Liver (tissue), 9 donors: Measurements from ENCODE around the gene TMUB1. TPM values are rescaled to one million over a fixed set of nuclear protein-coding genes. Genes with fewer than 3 reads are reported as not detected.

Experiments
- DNase-seq: peaks from one replicate; pipeline ENCODE4 v3.0.0-alpha.2; 2017; ENCODE audit warnings: low spot score
- H3K27ac ChIP-seq, 2 donors: one replicate each; pipeline ENCODE4 v1.7.0; 2013; ENCODE audit warnings: inconsistent platforms in 2 of 2, low read length in 2 of 2, control low read depth in 1 of 2, low read depth in 1 of 2, mild to moderate bottlenecking in 1 of 2
- H3K27me3 ChIP-seq, 4 donors: one replicate each; pipeline versions ENCODE4 v1.6.1 to v1.7.0; 2013; ENCODE audit warnings: low read length in 3 of 4, inconsistent platforms in 1 of 4, mild to moderate bottlenecking in 1 of 4, moderate library complexity in 1 of 4; ENCODE audit not compliant: control insufficient read depth in 4 of 4, insufficient read depth in 4 of 4
- H3K36me3 ChIP-seq, 4 donors: one replicate each; pipeline versions ENCODE4 v1.6.1 to v1.7.0; 2013; ENCODE audit warnings: low read length in 3 of 4, mild to moderate bottlenecking in 3 of 4, low read depth in 1 of 4, moderate library complexity in 1 of 4; ENCODE audit not compliant: control insufficient read depth in 4 of 4, insufficient read depth in 3 of 4
- H3K4me1 ChIP-seq, 4 donors: one replicate each; pipeline versions ENCODE4 v1.6.1 to v1.7.0; 2013; ENCODE audit warnings: low read length in 3 of 4, mild to moderate bottlenecking in 3 of 4, moderate library complexity in 1 of 4; ENCODE audit not compliant: control insufficient read depth in 4 of 4, insufficient read depth in 4 of 4
- H3K4me3 ChIP-seq, 3 donors: one replicate each; pipeline versions ENCODE4 v1.6.1 to v1.7.0; 2013; ENCODE audit warnings: low read length in 3 of 3, control low read depth in 1 of 3, low read depth in 1 of 3, mild to moderate bottlenecking in 1 of 3
- H3K9ac ChIP-seq, 2 donors: one replicate each; pipeline ENCODE4 v1.7.0; 2013; ENCODE audit warnings: low read length in 2 of 2, mild to moderate bottlenecking in 2 of 2, moderate library complexity in 2 of 2, control low read depth in 1 of 2, low read depth in 1 of 2
- H3K9me3 ChIP-seq, 4 donors: one replicate each; pipeline versions ENCODE4 v1.6.1 to v1.7.0; 2013; ENCODE audit warnings: low read length in 3 of 4; ENCODE audit not compliant: control insufficient read depth in 4 of 4
- EGR1 ChIP-seq, 2 donors: IDR thresholded peaks; 2 replicates each; pipeline ENCODE4 v1.6.1; 2016 to 2018; ENCODE audit warnings: antibody characterized with exemption in 2 of 2, low read depth in 2 of 2
- FOXA2 ChIP-seq: IDR thresholded peaks from 2 replicates; pipeline ENCODE4 v1.6.1; 2016; ENCODE audit warnings: antibody characterized with exemption
- GABPA ChIP-seq, 2 donors: IDR thresholded peaks in 1 of 2; conservative IDR thresholded peaks in 1 of 2; 2 replicates each; pipeline ENCODE4 v1.6.1; 2016; ENCODE audit warnings: antibody characterized with exemption in 2 of 2, mild to moderate bottlenecking in 1 of 2, moderate library complexity in 1 of 2
- HNF4G ChIP-seq: IDR thresholded peaks from 2 replicates; pipeline ENCODE4 v1.6.1; 2016; ENCODE audit warnings: antibody characterized with exemption
- RXRA ChIP-seq, 2 donors: IDR thresholded peaks; 2 replicates each; pipeline ENCODE4 v1.6.1; 2017 to 2018; ENCODE audit warnings: antibody characterized with exemption in 2 of 2, mild to moderate bottlenecking in 1 of 2
- YY1 ChIP-seq: IDR thresholded peaks from 2 replicates; pipeline ENCODE4 v1.6.1; 2016; ENCODE audit warnings: antibody characterized with exemption, mild to moderate bottlenecking
- WGBS: extraction: QIAGEN DNeasy Blood & Tissue Kit; methylation state at CpG from one replicate; pipeline ENCODE4 v1.1.7; 2013; 5-methylcytosine and 5-hydroxymethylcytosine counted together
- polyA plus RNA-seq, 2 donors: library from polyadenylated mRNA; stranded (reverse) in 1 of 2; unstranded in 1 of 2; fragments of 200-250 nt in 1 of 2; fragments of >200 nt in 1 of 2; fragmentation: Nextera tagmentation in 1 of 2; extraction: Ambion mirVana in 1 of 2; gene quantifications; one replicate each; pipeline versions ENCODE4 v1.2.1 to v1.2.3, GENCODE V29; 2013 to 2015
- total RNA-seq, 2 donors: library from RNA; depleted of rRNA; stranded (reverse); fragments of >200 nt; gene quantifications; one replicate each; pipeline ENCODE4 v1.2.3, GENCODE V29; 2014
- TF ChIP-seq, protein P1 (sequence below): fragments of 150-350 bp; IDR thresholded peaks from 2 replicates; pipeline ENCODE4 v1.5.1; 2017; ENCODE audit warnings: improper control_type of control experiment, low read depth, low read length; ENCODE audit not compliant: missing input control
- TF ChIP-seq, protein P2 (sequence below): IDR thresholded peaks from 2 replicates; pipeline ENCODE4 v1.6.1; 2016; ENCODE audit warnings: antibody characterized with exemption
- TF ChIP-seq, protein P3 (sequence below): IDR thresholded peaks from 2 replicates; pipeline ENCODE4 v1.6.1; 2016; ENCODE audit warnings: antibody characterized with exemption, mild to moderate bottlenecking
- donor health status: healthy.
- donor health status: healthy.
- donor health status: healthy.
- donor health status: healthy.
- donor health status: healthy.

The TMUB1 gene
- total and polyA plus RNA-seq, 4 donors = 15.1 to 51.7 (median 30.5) TPM

DNA sequence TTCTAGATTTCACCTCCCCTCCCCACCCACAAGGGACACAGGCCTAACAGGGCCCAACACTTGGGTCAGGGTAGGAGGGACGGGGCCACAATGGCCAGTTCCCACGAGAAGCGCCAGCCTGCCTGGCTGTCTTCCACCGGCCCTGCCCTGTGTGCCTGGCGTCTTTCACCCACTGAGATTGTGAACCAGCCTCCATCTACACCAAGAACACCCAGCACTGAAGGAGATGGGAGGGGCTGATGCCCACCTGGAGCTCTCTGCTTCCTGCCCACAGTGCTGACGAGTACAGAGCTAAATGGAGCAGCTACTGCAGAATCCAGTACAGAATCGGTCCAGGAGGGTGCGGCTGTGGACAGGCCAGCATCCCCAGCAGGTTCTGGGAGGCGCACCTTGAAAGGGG is 37.3 kb downstream of the TMUB1 start (continued):
- TF ChIP-seq, protein P1, sequence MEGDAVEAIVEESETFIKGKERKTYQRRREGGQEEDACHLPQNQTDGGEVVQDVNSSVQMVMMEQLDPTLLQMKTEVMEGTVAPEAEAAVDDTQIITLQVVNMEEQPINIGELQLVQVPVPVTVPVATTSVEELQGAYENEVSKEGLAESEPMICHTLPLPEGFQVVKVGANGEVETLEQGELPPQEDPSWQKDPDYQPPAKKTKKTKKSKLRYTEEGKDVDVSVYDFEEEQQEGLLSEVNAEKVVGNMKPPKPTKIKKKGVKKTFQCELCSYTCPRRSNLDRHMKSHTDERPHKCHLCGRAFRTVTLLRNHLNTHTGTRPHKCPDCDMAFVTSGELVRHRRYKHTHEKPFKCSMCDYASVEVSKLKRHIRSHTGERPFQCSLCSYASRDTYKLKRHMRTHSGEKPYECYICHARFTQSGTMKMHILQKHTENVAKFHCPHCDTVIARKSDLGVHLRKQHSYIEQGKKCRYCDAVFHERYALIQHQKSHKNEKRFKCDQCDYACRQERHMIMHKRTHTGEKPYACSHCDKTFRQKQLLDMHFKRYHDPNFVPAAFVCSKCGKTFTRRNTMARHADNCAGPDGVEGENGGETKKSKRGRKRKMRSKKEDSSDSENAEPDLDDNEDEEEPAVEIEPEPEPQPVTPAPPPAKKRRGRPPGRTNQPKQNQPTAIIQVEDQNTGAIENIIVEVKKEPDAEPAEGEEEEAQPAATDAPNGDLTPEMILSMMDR = no peak
- TF ChIP-seq HNF4G = no peak

DNA sequence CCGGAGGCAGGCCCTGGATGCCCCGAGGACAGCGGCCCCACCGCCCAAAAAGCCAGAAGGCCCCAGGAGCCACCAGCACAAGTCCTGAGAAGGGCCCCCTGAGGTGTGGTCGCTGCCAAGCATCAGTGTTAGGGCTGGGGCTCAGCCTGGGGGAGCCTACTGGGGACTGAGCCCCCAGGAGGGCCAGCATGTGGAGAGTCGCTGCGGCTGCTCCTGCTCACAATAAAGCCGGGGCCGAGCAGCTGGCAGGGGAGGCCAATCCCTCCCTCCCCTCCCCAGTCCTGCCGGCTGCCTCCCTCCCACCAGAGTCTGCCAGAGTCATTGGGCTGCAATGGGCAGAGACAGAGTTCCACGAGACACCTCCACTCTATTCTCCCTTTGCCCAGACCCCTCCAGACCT is 38.0 kb downstream of the TMUB1 start:
- 96% methylated on average over 11 of the region's 11 CpGs for WGBS
- H3K27me3 ChIP-seq = no peaks in the 10 kb centered on the region

DNA sequence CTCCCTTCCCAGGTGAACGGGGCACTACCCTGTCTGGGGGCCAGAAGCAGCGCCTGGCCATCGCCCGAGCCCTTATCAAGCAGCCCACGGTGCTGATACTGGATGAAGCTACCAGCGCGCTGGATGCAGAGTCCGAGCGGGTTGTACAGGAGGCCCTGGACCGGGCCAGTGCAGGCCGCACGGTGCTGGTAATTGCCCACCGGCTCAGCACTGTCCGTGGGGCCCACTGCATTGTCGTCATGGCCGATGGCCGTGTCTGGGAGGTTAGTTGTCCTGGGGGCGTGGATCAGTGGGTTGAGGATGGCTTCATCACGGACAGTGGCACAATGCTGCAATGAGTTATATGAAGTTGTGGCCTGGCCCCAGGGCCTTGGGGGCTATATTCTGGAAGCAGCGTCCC is 39.3 kb downstream of the TMUB1 start:
- Histone ChIP-seq H3K4me1 (peaks cover 0 to under 1% (median 0%) of the 10 kb centered on the region in 4 donors), H3K36me3 (peaks cover 0 to 13% (median 0%) of the 10 kb centered on the region in 4 donors), H3K9ac (no peak overlapping the region), H3K27ac (no peak overlapping the region), H3K4me3 (no peak overlapping the region), H3K9me3 (no peaks in the 10 kb centered on the region), H3K27me3 (no peaks in the 10 kb centered on the region)
- no peak for DNase-seq
- TF ChIP-seq, protein P1 = no peak
- TF ChIP-seq YY1 (no peak), RXRA (IDR thresholded peaks at IDR 0.05) (no peak), GABPA (IDR thresholded peaks at IDR 0.05 in 1 of 2, conservative IDR thresholded peaks at IDR 0.05 in 1 of 2) (no peak), EGR1 (IDR thresholded peaks at IDR 0.05; ENCODE audit: low read depth in 2 of 2) (no peak)
- TF ChIP-seq, protein P2, sequence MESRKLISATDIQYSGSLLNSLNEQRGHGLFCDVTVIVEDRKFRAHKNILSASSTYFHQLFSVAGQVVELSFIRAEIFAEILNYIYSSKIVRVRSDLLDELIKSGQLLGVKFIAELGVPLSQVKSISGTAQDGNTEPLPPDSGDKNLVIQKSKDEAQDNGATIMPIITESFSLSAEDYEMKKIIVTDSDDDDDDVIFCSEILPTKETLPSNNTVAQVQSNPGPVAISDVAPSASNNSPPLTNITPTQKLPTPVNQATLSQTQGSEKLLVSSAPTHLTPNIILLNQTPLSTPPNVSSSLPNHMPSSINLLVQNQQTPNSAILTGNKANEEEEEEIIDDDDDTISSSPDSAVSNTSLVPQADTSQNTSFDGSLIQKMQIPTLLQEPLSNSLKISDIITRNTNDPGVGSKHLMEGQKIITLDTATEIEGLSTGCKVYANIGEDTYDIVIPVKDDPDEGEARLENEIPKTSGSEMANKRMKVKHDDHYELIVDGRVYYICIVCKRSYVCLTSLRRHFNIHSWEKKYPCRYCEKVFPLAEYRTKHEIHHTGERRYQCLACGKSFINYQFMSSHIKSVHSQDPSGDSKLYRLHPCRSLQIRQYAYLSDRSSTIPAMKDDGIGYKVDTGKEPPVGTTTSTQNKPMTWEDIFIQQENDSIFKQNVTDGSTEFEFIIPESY = no peak
- TF ChIP-seq, protein P3, sequence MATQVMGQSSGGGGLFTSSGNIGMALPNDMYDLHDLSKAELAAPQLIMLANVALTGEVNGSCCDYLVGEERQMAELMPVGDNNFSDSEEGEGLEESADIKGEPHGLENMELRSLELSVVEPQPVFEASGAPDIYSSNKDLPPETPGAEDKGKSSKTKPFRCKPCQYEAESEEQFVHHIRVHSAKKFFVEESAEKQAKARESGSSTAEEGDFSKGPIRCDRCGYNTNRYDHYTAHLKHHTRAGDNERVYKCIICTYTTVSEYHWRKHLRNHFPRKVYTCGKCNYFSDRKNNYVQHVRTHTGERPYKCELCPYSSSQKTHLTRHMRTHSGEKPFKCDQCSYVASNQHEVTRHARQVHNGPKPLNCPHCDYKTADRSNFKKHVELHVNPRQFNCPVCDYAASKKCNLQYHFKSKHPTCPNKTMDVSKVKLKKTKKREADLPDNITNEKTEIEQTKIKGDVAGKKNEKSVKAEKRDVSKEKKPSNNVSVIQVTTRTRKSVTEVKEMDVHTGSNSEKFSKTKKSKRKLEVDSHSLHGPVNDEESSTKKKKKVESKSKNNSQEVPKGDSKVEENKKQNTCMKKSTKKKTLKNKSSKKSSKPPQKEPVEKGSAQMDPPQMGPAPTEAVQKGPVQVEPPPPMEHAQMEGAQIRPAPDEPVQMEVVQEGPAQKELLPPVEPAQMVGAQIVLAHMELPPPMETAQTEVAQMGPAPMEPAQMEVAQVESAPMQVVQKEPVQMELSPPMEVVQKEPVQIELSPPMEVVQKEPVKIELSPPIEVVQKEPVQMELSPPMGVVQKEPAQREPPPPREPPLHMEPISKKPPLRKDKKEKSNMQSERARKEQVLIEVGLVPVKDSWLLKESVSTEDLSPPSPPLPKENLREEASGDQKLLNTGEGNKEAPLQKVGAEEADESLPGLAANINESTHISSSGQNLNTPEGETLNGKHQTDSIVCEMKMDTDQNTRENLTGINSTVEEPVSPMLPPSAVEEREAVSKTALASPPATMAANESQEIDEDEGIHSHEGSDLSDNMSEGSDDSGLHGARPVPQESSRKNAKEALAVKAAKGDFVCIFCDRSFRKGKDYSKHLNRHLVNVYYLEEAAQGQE = no peak
- 95% methylated on average over 20 of the region's 20 CpGs for WGBS

More for the DNA sequence above, 38.0 kb downstream of the TMUB1 start:
- TF ChIP-seq, protein P2 = no peak
- TF ChIP-seq, protein P3 = no peak
- no peak for TF ChIP-seq FOXA2
- H3K9me3 ChIP-seq = no peaks in the 10 kb centered on the region
- no peak for DNase-seq
- no peak overlapping the region for H3K4me3 ChIP-seq
- H3K9ac ChIP-seq = no peak overlapping the region
- no peaks in the 10 kb centered on the region for H3K4me1 ChIP-seq
- peaks cover 0 to 13% (median 0%) of the 10 kb centered on the region in 4 donors for H3K36me3 ChIP-seq
- no peak overlapping the region for H3K27ac ChIP-seq
